HepG2 (cell line): Measurements from ENCODE around the gene RAI14. TPM values are rescaled to one million over a fixed set of nuclear protein-coding genes. Genes with fewer than 3 reads are reported as not detected.
A peak's percentile ranks its signal among the peaks of the same experiment; 100 is the strongest.

Experiments
- GTF3A ChIP-seq: sonication (generic); formaldehyde crosslinking; conservative IDR thresholded peaks from 2 replicates; pipeline ENCODE4 v1.4.0; 2020; ENCODE audit warnings: mild to moderate bottlenecking, missing genetic modification reagents
- MYC ChIP-seq: sonication (generic); formaldehyde crosslinking; IDR thresholded peaks from 2 replicates; pipeline ENCODE4 v1.9.0; 2021; ENCODE audit warnings: missing genetic modification reagents, borderline replicate concordance
- NFE2 ChIP-seq: sonication (generic); formaldehyde crosslinking; IDR thresholded peaks from 2 replicates; pipeline ENCODE4 v1.4.0; 2020; ENCODE audit warnings: missing genetic modification reagents
- NR3C1 ChIP-seq: sonication (generic); formaldehyde crosslinking; IDR thresholded peaks from 2 replicates; pipeline ENCODE4 v1.4.0; 2020; ENCODE audit warnings: missing genetic modification reagents
- SP4 ChIP-seq: sonication (generic); formaldehyde crosslinking; IDR thresholded peaks from 2 replicates; pipeline ENCODE4 v1.8.1; 2023; ENCODE audit warnings: mild to moderate bottlenecking, missing genetic modification reagents
- ZNF274 ChIP-seq: sonication (generic); formaldehyde crosslinking; IDR thresholded peaks from 2 replicates; pipeline ENCODE4 v1.5.1; 2020; ENCODE audit warnings: mild to moderate bottlenecking, missing genetic modification reagents
- ZNF331 ChIP-seq: sonication (generic); formaldehyde crosslinking; IDR thresholded peaks from 2 replicates; pipeline ENCODE4 v1.4.0; 2020; ENCODE audit warnings: missing genetic modification reagents
- ZNF468 ChIP-seq: sonication (generic); formaldehyde crosslinking; IDR thresholded peaks from 2 replicates; pipeline ENCODE4 v1.8.0; 2022; ENCODE audit warnings: mild to moderate bottlenecking, moderate library complexity, missing genetic modification reagents
- ZNF564 ChIP-seq: sonication (generic); formaldehyde crosslinking; IDR thresholded peaks from 2 replicates; pipeline ENCODE4 v1.8.1; 2023; ENCODE audit warnings: mild to moderate bottlenecking, missing genetic modification reagents
- ZNF616 ChIP-seq: sonication (generic); formaldehyde crosslinking; IDR thresholded peaks from 2 replicates; pipeline ENCODE4 v1.5.0; 2020; ENCODE audit warnings: low read depth, mild to moderate bottlenecking, missing genetic modification reagents
- ZNF7 ChIP-seq: IDR thresholded peaks from 2 replicates; pipeline ENCODE4 v1.6.1; 2016; ENCODE audit warnings: missing biosample characterization, missing genetic modification reagents
- ZSCAN25 ChIP-seq: sonication (generic); formaldehyde crosslinking; IDR thresholded peaks from 2 replicates; pipeline ENCODE4 v1.8.0; 2022; ENCODE audit warnings: mild to moderate bottlenecking, missing genetic modification reagents
- polyA plus RNA-seq, 8 experiments: library from polyadenylated mRNA; depleted of rRNA in 3 of 8; stranded (reverse) in 7 of 8; unstranded in 1 of 8; fragments of >200 nt; fragmentation: Illumina TruSeq in 4 of 8; extraction: Trizol in 4 of 8; gene quantifications; 2 replicates each; pipeline versions ENCODE4 v1.2.1 to v1.2.3, GENCODE V29; 2011 to 2016; ENCODE audit warnings: low read depth in 4 of 8, missing spikeins in 1 of 8, mixed read lengths in 1 of 8; ENCODE audit not compliant: insufficient read depth in 1 of 8
- total RNA-seq, 5 experiments: library from RNA; depleted of rRNA; stranded (reverse); fragments of >200 nt; fragmentation: Illumina TruSeq; extraction: Trizol; gene quantifications; 2 replicates each; pipeline ENCODE4 v1.2.3, GENCODE V29; 2016; ENCODE audit warnings: low read depth in 1 of 5
- TF ChIP-seq, protein P1 (sequence below): sonication (generic); formaldehyde crosslinking; conservative IDR thresholded peaks from 2 replicates; pipeline ENCODE4 v1.4.0; 2020; ENCODE audit warnings: mild to moderate bottlenecking, missing genetic modification reagents, moderate library complexity
- TF ChIP-seq, protein P2 (sequence below): IDR thresholded peaks from 2 replicates; pipeline ENCODE4 v1.6.1; 2016; ENCODE audit warnings: control low read depth
- TF ChIP-seq, protein P3 (sequence below): conservative IDR thresholded peaks from 2 replicates; pipeline ENCODE4 v1.6.1; 2018; ENCODE audit warnings: missing genetic modification reagents
- TF ChIP-seq, protein P4 (sequence below): sonication (generic); formaldehyde crosslinking; IDR thresholded peaks from 2 replicates; pipeline ENCODE4 v1.5.1; 2020; ENCODE audit warnings: mild to moderate bottlenecking, missing genetic modification reagents, moderate library complexity
- TF ChIP-seq, protein P5 (sequence below): sonication (generic); formaldehyde crosslinking; IDR thresholded peaks from 2 replicates; pipeline ENCODE4 v1.4.0; 2020; ENCODE audit warnings: missing genetic modification reagents, borderline replicate concordance

The RAI14 gene
- total and polyA plus RNA-seq, 2 of the 13 experiments (the other 11 are each of a cell fraction or from before 2014, with no cell fraction given), result 12.6 to 18.2 TPM

DNA sequence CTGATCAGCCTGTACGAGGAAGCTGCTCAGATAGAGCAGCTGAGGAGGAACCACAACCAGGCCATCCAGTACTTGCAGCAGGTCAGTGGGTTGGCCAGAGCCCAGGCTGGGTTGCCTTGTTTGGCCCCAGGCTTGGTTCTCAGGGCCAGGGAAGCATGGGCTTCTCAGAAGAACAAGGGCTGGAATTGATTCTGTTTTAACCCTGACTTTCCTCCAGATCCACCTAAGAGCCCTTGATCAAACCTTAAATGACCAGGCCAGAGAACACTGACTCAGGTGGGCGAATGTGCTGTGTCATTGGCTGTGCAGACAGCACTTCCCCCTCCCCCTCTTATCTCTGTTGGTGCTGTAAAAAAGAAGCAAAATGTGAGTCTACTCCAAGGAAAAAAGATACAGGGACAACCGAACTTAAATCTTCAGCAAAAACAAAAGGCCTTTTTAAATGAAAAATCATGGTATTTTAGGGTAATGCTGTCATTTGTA, 210.9 kb downstream of the RAI14 start (continued):
- TF ChIP-seq, protein P1, sequence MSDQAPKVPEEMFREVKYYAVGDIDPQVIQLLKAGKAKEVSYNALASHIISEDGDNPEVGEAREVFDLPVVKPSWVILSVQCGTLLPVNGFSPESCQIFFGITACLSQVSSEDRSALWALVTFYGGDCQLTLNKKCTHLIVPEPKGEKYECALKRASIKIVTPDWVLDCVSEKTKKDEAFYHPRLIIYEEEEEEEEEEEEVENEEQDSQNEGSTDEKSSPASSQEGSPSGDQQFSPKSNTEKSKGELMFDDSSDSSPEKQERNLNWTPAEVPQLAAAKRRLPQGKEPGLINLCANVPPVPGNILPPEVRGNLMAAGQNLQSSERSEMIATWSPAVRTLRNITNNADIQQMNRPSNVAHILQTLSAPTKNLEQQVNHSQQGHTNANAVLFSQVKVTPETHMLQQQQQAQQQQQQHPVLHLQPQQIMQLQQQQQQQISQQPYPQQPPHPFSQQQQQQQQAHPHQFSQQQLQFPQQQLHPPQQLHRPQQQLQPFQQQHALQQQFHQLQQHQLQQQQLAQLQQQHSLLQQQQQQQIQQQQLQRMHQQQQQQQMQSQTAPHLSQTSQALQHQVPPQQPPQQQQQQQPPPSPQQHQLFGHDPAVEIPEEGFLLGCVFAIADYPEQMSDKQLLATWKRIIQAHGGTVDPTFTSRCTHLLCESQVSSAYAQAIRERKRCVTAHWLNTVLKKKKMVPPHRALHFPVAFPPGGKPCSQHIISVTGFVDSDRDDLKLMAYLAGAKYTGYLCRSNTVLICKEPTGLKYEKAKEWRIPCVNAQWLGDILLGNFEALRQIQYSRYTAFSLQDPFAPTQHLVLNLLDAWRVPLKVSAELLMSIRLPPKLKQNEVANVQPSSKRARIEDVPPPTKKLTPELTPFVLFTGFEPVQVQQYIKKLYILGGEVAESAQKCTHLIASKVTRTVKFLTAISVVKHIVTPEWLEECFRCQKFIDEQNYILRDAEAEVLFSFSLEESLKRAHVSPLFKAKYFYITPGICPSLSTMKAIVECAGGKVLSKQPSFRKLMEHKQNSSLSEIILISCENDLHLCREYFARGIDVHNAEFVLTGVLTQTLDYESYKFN (CRISPR knock-in tag), result 0 out of 2 replicates have a peak, but pooled peaks have one; percentile 38
- TF ChIP-seq ZNF468 (CRISPR knock-in tag), result no peak
- no peak for TF ChIP-seq ZNF7 (CRISPR knock-in tag)
- TF ChIP-seq NFE2 (CRISPR knock-in tag), result peak; percentile 53; the same call in 1 of the 2 replicates
- no peak for TF ChIP-seq ZNF564 (CRISPR knock-in tag)
- TF ChIP-seq MYC (CRISPR knock-in tag), result no peak
- TF ChIP-seq SP4 (CRISPR knock-in tag), result 0 out of 2 replicates have a peak, but pooled peaks have one; percentile 23
- 0 out of 2 replicates have a peak, but pooled peaks have one; percentile 9 for TF ChIP-seq ZNF331 (CRISPR knock-in tag)
- no peak for TF ChIP-seq ZNF616 (CRISPR knock-in tag)
- no peak for TF ChIP-seq GTF3A (CRISPR knock-in tag)
- TF ChIP-seq, protein P2, sequence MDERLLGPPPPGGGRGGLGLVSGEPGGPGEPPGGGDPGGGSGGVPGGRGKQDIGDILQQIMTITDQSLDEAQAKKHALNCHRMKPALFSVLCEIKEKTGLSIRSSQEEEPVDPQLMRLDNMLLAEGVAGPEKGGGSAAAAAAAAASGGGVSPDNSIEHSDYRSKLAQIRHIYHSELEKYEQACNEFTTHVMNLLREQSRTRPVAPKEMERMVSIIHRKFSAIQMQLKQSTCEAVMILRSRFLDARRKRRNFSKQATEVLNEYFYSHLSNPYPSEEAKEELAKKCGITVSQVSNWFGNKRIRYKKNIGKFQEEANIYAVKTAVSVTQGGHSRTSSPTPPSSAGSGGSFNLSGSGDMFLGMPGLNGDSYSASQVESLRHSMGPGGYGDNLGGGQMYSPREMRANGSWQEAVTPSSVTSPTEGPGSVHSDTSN, result no peak
- TF ChIP-seq, protein P3, sequence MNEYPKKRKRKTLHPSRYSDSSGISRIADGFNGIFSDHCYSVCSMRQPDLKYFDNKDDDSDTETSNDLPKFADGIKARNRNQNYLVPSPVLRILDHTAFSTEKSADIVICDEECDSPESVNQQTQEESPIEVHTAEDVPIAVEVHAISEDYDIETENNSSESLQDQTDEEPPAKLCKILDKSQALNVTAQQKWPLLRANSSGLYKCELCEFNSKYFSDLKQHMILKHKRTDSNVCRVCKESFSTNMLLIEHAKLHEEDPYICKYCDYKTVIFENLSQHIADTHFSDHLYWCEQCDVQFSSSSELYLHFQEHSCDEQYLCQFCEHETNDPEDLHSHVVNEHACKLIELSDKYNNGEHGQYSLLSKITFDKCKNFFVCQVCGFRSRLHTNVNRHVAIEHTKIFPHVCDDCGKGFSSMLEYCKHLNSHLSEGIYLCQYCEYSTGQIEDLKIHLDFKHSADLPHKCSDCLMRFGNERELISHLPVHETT (CRISPR knock-in tag), result no peak
- TF ChIP-seq ZNF274, result no peak
- no peak for TF ChIP-seq ZSCAN25 (CRISPR knock-in tag)
- TF ChIP-seq, protein P4, sequence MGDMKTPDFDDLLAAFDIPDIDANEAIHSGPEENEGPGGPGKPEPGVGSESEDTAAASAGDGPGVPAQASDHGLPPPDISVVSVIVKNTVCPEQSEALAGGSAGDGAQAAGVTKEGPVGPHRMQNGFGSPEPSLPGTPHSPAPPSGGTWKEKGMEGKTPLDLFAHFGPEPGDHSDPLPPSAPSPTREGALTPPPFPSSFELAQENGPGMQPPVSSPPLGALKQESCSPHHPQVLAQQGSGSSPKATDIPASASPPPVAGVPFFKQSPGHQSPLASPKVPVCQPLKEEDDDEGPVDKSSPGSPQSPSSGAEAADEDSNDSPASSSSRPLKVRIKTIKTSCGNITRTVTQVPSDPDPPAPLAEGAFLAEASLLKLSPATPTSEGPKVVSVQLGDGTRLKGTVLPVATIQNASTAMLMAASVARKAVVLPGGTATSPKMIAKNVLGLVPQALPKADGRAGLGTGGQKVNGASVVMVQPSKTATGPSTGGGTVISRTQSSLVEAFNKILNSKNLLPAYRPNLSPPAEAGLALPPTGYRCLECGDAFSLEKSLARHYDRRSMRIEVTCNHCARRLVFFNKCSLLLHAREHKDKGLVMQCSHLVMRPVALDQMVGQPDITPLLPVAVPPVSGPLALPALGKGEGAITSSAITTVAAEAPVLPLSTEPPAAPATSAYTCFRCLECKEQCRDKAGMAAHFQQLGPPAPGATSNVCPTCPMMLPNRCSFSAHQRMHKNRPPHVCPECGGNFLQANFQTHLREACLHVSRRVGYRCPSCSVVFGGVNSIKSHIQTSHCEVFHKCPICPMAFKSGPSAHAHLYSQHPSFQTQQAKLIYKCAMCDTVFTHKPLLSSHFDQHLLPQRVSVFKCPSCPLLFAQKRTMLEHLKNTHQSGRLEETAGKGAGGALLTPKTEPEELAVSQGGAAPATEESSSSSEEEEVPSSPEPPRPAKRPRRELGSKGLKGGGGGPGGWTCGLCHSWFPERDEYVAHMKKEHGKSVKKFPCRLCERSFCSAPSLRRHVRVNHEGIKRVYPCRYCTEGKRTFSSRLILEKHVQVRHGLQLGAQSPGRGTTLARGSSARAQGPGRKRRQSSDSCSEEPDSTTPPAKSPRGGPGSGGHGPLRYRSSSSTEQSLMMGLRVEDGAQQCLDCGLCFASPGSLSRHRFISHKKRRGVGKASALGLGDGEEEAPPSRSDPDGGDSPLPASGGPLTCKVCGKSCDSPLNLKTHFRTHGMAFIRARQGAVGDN (CRISPR knock-in tag), result peak; percentile 32
- TF ChIP-seq, protein P5, sequence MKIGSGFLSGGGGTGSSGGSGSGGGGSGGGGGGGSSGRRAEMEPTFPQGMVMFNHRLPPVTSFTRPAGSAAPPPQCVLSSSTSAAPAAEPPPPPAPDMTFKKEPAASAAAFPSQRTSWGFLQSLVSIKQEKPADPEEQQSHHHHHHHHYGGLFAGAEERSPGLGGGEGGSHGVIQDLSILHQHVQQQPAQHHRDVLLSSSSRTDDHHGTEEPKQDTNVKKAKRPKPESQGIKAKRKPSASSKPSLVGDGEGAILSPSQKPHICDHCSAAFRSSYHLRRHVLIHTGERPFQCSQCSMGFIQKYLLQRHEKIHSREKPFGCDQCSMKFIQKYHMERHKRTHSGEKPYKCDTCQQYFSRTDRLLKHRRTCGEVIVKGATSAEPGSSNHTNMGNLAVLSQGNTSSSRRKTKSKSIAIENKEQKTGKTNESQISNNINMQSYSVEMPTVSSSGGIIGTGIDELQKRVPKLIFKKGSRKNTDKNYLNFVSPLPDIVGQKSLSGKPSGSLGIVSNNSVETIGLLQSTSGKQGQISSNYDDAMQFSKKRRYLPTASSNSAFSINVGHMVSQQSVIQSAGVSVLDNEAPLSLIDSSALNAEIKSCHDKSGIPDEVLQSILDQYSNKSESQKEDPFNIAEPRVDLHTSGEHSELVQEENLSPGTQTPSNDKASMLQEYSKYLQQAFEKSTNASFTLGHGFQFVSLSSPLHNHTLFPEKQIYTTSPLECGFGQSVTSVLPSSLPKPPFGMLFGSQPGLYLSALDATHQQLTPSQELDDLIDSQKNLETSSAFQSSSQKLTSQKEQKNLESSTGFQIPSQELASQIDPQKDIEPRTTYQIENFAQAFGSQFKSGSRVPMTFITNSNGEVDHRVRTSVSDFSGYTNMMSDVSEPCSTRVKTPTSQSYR, result peak; percentile 49; the same call in 1 of the 2 replicates
- no peak for TF ChIP-seq NR3C1 (CRISPR knock-in tag)
